ENCODE measurements around the gene GADD45G.

- TF ChIP-seq CTCF (conservative IDR thresholded peaks at IDR 0.05; ENCODE audit: low read depth, low read length): no peak
- no peak for TF ChIP-seq MAFK (IDR thresholded peaks at IDR 0.05; ENCODE audit: low read depth, low read length)
- TF ChIP-seq RFX5 (IDR thresholded peaks at IDR 0.05; ENCODE audit: low read depth, low read length): no peak
- no peak for TF ChIP-seq MAZ (IDR thresholded peaks at IDR 0.05; ENCODE audit: borderline replicate concordance, low read depth, low read length)
Measured at GRCh38 chr9:89633404-89633803, 28.6 kb downstream of the GADD45G start.
